Measurements from ENCODE around the gene BRF1. TPM values are rescaled to one million over a fixed set of nuclear protein-coding genes. Genes with fewer than 3 reads are reported as not detected.

Gene BRF1
- total RNA-seq, 1 donor: 28.8 TPM

- no peak overlapping the region for H3K4me3 ChIP-seq (ENCODE audit: low read depth, low read length)
- TF ChIP-seq CTCF (IDR thresholded peaks at IDR 0.05; ENCODE audit: insufficient read depth, low read length): no peak
- no peak for DNase-seq (ENCODE audit: low read depth)
Measured at GRCh38 chr14:105176513-105176912, 124.3 kb downstream of the BRF1 start.

GRCh38 chr14:105173901-105174894, 126.6 kb downstream of the BRF1 start:
- no peak for TF ChIP-seq CTCF (IDR thresholded peaks at IDR 0.05; ENCODE audit: insufficient read depth, low read length)
- H3K4me3 ChIP-seq (ENCODE audit: low read depth, low read length): no peak overlapping the region
- no peak for DNase-seq (ENCODE audit: low read depth)

GRCh38 chr14:105173145-105173544, 127.7 kb downstream of the BRF1 start:
- no peak for TF ChIP-seq CTCF (IDR thresholded peaks at IDR 0.05; ENCODE audit: insufficient read depth, low read length)
- no peak for DNase-seq (ENCODE audit: low read depth)
- H3K4me3 ChIP-seq (ENCODE audit: low read depth, low read length): no peak overlapping the region

GRCh38 chr14:105172476-105172875, 128.3 kb downstream of the BRF1 start:
- no peak overlapping the region for H3K4me3 ChIP-seq (ENCODE audit: low read depth, low read length)
- no peak for DNase-seq (ENCODE audit: low read depth)
- no peak for TF ChIP-seq CTCF (IDR thresholded peaks at IDR 0.05; ENCODE audit: insufficient read depth, low read length)

GRCh38 chr14:105171004-105171673, 129.7 kb downstream of the BRF1 start:
- no peak for TF ChIP-seq CTCF (IDR thresholded peaks at IDR 0.05; ENCODE audit: insufficient read depth, low read length)
- no peak overlapping the region for H3K4me3 ChIP-seq (ENCODE audit: low read depth, low read length)
- DNase-seq (ENCODE audit: low read depth): no peak

- no peak for DNase-seq (ENCODE audit: low read depth)
- TF ChIP-seq CTCF (IDR thresholded peaks at IDR 0.05; ENCODE audit: insufficient read depth, low read length): no peak
- H3K4me3 ChIP-seq (ENCODE audit: low read depth, low read length): no peak overlapping the region
Measured at GRCh38 chr14:105169776-105170655, 130.8 kb downstream of the BRF1 start.
